CD4-positive, CD25-positive, alpha-beta regulatory T cell (primary cell): ENCODE results near the gene NFE2L3. TPM values are rescaled to one million over a fixed set of nuclear protein-coding genes. Genes with fewer than 3 reads are reported as not detected.
A peak's percentile ranks its signal among the peaks of the same experiment; 100 is the strongest.
"Not testable (repeated sequence)": the region's sequence is repeated elsewhere in the genome, so short reads cannot be mapped to it uniquely, and the experiment has no call there.

Source experiments
- ATAC-seq, 2 donors: fragments of 150-1000 bp; cut with Tn5 transposase; one replicate each; pipeline ENCODE4 v1.10.0; 2021; ENCODE audit warnings: low read depth in 2 of 2, moderate number of reproducible peaks in 2 of 2, moderate library complexity in 1 of 2
- DNase-seq, 3 donors: peaks; one replicate each; pipeline versions ENCODE4 v3.0.0 to v3.0.0-alpha.2; 2012 to 2022; ENCODE audit warnings: mixed read lengths in 1 of 3
- H3K27ac ChIP-seq: one replicate; pipeline ENCODE4 v1.7.0; 2013; ENCODE audit warnings: mild to moderate bottlenecking, low read length; ENCODE audit not compliant: insufficient read depth, poor library complexity, severe bottlenecking
- H3K27me3 ChIP-seq: one replicate; pipeline ENCODE4 v1.7.0; 2013; ENCODE audit warnings: low read length; ENCODE audit not compliant: control insufficient read depth, insufficient read depth
- H3K36me3 ChIP-seq: one replicate; pipeline ENCODE4 v1.7.0; 2013; ENCODE audit warnings: mild to moderate bottlenecking, low read length, moderate library complexity; ENCODE audit not compliant: control insufficient read depth, insufficient read depth
- H3K4me1 ChIP-seq: 2 replicates; pipeline ENCODE4 v1.7.0; 2013; ENCODE audit warnings: mild to moderate bottlenecking, low read length; ENCODE audit not compliant: insufficient read depth, control insufficient read depth, poor library complexity, severe bottlenecking
- H3K4me3 ChIP-seq: one replicate; pipeline ENCODE4 v1.7.0; 2013; ENCODE audit warnings: low read depth, mild to moderate bottlenecking, low read length, moderate library complexity
- H3K9me3 ChIP-seq, 2 experiments: 1 replicate in 1 of 2; 2 replicates in 1 of 2; pipeline ENCODE4 v1.7.0; 2013; ENCODE audit warnings: low read length in 2 of 2, mild to moderate bottlenecking in 1 of 2, moderate library complexity in 1 of 2; ENCODE audit not compliant: control insufficient read depth in 2 of 2
- H3K27ac Mint-ChIP-seq, 3 donors: one replicate each; pipeline ENCODE4 v1.8.0; 2020 to 2022; ENCODE audit warnings: mild to moderate bottlenecking in 3 of 3, mixed read lengths in 3 of 3, moderate library complexity in 2 of 3
- H3K27me3 Mint-ChIP-seq: one replicate; pipeline ENCODE4 v1.8.0; 2022; ENCODE audit warnings: mild to moderate bottlenecking, mixed read lengths
- H3K36me3 Mint-ChIP-seq: one replicate; pipeline ENCODE4 v1.8.0; 2020; ENCODE audit warnings: mixed read lengths
- H3K4me1 Mint-ChIP-seq, 4 donors: one replicate each; pipeline ENCODE4 v1.8.0; 2020 to 2022; ENCODE audit warnings: mixed read lengths in 4 of 4, mild to moderate bottlenecking in 1 of 4
- H3K4me3 Mint-ChIP-seq, 4 donors: one replicate each; pipeline ENCODE4 v1.8.0; 2020 to 2022; ENCODE audit warnings: mild to moderate bottlenecking in 4 of 4, mixed read lengths in 4 of 4, moderate library complexity in 3 of 4
- H3K9me3 Mint-ChIP-seq, 7 donors: one replicate each; pipeline ENCODE4 v1.8.0; 2020 to 2022; ENCODE audit warnings: mixed read lengths in 7 of 7, mild to moderate bottlenecking in 3 of 7, moderate library complexity in 2 of 7
- polyA plus RNA-seq, 4 donors: library from polyadenylated mRNA; unstranded; fragments of 300-500 nt; fragmentation: Illumina TruSeq; gene quantifications; one replicate each; pipeline ENCODE4 v1.2.3, GENCODE V29; 2021
- total RNA-seq: library from RNA; stranded (reverse); gene quantifications from one replicate; pipeline ENCODE4 v1.2.3, GENCODE V29; 2022

NFE2L3 gene
- total and polyA plus RNA-seq, 5 donors from 2014 or later: 8.8 to 13.9 (median 12.8) TPM

DNA sequence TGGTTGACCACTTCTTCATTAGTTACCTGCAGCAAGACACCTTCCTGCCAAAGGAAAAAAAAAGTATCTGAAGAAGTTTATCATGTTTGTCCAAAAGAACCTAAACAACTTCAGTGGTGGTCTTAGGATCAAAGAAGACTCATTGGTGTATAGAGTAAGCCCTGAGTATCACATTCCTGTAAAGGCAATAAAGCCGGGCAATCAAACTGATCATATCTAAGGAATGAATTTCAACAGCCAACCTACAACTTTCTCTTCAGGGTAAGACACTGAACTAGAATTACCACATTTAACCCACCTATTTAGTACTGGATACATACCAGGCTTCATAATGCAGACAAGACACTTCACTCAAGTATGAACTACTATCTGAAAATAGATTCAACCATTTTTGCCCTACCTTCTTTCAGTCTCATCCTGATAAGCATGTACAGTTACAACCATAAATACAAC is 38.4 kb downstream of the NFE2L3 start:
- peaks cover 71% of the 10 kb centered on the region for H3K4me1 ChIP-seq

GRCh38 chr7:26191233-26191973 is 39.4 kb downstream of the NFE2L3 start:
- Histone ChIP-seq H3K27ac (no peak overlapping the region), H3K4me3 (peak overlapping the region; percentile 63), H3K4me1 (peaks cover 79% of the 10 kb centered on the region), H3K27me3 (no peaks in the 10 kb centered on the region), H3K9me3 (no peaks in the 10 kb centered on the region), H3K36me3 (peaks cover 85% of the 10 kb centered on the region)
- ATAC-seq: no peak
- peaks cover 58 to 92% (median 84%) of the 10 kb centered on the region in 4 donors for H3K4me1 Mint-ChIP-seq
- DNase-seq: no peak
- peaks cover 5% of the 10 kb centered on the region for H3K27me3 Mint-ChIP-seq
- no peaks in the 10 kb centered on the region for H3K9me3 Mint-ChIP-seq
- H3K4me3 Mint-ChIP-seq: peak overlapping the region; percentile 21 to 84 (median 66)
- peaks cover 67% of the 10 kb centered on the region for H3K36me3 Mint-ChIP-seq
- peak overlapping the region in 1 of 3 donors; percentile 87 for H3K27ac Mint-ChIP-seq

More for the DNA sequence above, 38.4 kb downstream of the NFE2L3 start:
- peak overlapping the region; percentile 8 to 58 (median 50) for H3K4me3 Mint-ChIP-seq
- Histone ChIP-seq H3K27me3 (no peaks in the 10 kb centered on the region), H3K9me3 (no peaks in the 10 kb centered on the region), H3K4me3 (peak overlapping the region; percentile 28), H3K36me3 (peaks cover 79% of the 10 kb centered on the region), H3K27ac (peak overlapping the region; percentile 55)
- H3K27me3 Mint-ChIP-seq: peaks cover 5% of the 10 kb centered on the region
- no peak for ATAC-seq
- no peaks in the 10 kb centered on the region for H3K9me3 Mint-ChIP-seq
- no peak for DNase-seq
- H3K36me3 Mint-ChIP-seq: peaks cover 61% of the 10 kb centered on the region
- H3K4me1 Mint-ChIP-seq: peaks cover 50 to 89% (median 81%) of the 10 kb centered on the region in 4 donors
- peak overlapping the region in 1 of 3 donors; percentile 20 for H3K27ac Mint-ChIP-seq

DNA sequence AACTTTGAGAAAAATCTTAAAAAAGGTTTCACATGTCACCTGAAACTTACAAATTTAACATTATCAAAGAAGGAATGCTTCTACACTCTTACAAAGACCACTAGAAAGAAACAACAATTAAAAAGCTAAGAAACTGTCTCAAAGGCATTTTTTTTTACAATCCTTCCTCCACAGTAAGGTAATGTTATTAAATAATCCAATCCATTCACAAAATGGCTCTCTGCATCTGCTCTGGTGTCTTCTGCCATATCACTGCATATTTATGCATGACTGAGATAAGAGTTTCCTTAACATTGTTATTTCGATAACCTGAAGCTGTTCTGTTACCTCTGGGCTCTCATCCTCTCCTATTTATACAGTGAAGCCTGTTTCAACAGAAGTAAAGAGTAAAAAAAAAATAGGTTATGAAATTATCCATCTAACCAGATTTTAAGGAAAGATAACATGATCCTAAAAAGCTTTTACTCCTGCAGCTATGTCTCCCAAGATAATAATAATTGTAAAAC is 40.0 kb downstream of the NFE2L3 start:
- peaks cover 5% of the 10 kb centered on the region for H3K27me3 Mint-ChIP-seq
- H3K9me3 ChIP-seq: no peaks in the 10 kb centered on the region
- peak overlapping the region in 2 of 3 donors; percentile 63 to 87 for H3K27ac Mint-ChIP-seq
- ATAC-seq: no peak
- peak overlapping the region; percentile 48 for H3K27ac ChIP-seq
- H3K36me3 ChIP-seq: peaks cover 90% of the 10 kb centered on the region
- no peaks in the 10 kb centered on the region for H3K9me3 Mint-ChIP-seq
- peak overlapping the region; percentile 63 for H3K4me3 ChIP-seq
- peaks cover 73% of the 10 kb centered on the region for H3K36me3 Mint-ChIP-seq
- no peak for DNase-seq
- no peaks in the 10 kb centered on the region for H3K27me3 ChIP-seq
- peaks cover 79% of the 10 kb centered on the region for H3K4me1 ChIP-seq
- peak overlapping the region; percentile 69 to 84 (median 79) for H3K4me3 Mint-ChIP-seq
- H3K4me1 Mint-ChIP-seq: peaks cover 59 to 94% (median 83%) of the 10 kb centered on the region in 4 donors

GRCh38 chr7:26192485-26193087 is 40.6 kb downstream of the NFE2L3 start:
- ATAC-seq (no peak), DNase-seq (no peak)
- peaks cover 58 to 93% (median 82%) of the 10 kb centered on the region in 4 donors for H3K4me1 Mint-ChIP-seq
- peaks cover 5% of the 10 kb centered on the region for H3K27me3 Mint-ChIP-seq
- H3K4me3 Mint-ChIP-seq: peak overlapping the region; percentile 75 to 84 (median 79)
- Histone ChIP-seq H3K27me3 (no peaks in the 10 kb centered on the region), H3K27ac (peak overlapping the region; percentile 48), H3K4me3 (peak overlapping the region; percentile 63), H3K4me1 (peaks cover 79% of the 10 kb centered on the region), H3K9me3 (no peaks in the 10 kb centered on the region), H3K36me3 (peaks cover 95% of the 10 kb centered on the region)
- H3K27ac Mint-ChIP-seq: peak overlapping the region in 2 of 3 donors; percentile 63 to 87
- H3K9me3 Mint-ChIP-seq: no peaks in the 10 kb centered on the region
- H3K36me3 Mint-ChIP-seq: peaks cover 74% of the 10 kb centered on the region

- Histone ChIP-seq H3K27me3 (no peaks in the 10 kb centered on the region), H3K36me3 (peaks cover 93% of the 10 kb centered on the region), H3K4me3 (peak overlapping the region; percentile 63), H3K27ac (peak overlapping the region; percentile 56), H3K4me1 (peaks cover 80% of the 10 kb centered on the region), H3K9me3 (no peaks in the 10 kb centered on the region)
- peak overlapping the region; percentile 67 to 87 (median 76) for H3K27ac Mint-ChIP-seq
- peak overlapping the region; percentile 76 to 89 (median 83) for H3K4me3 Mint-ChIP-seq
- H3K27me3 Mint-ChIP-seq: peaks cover 8% of the 10 kb centered on the region
- no peaks in the 10 kb centered on the region for H3K9me3 Mint-ChIP-seq
- H3K4me1 Mint-ChIP-seq: peaks cover 62 to 89% (median 78%) of the 10 kb centered on the region in 4 donors
- peaks cover 81% of the 10 kb centered on the region for H3K36me3 Mint-ChIP-seq
- DNase-seq: no peak
- peak in 1 of 2 donors; percentile 34 for ATAC-seq
These were observed 41.6 kb downstream of the NFE2L3 start for GRCh38 chr7:26193432-26194207.

GRCh38 chr7:26194764-26195163 is 42.8 kb downstream of the NFE2L3 start:
- not testable (repeated sequence) for DNase-seq, H3K9me3 ChIP-seq, H3K27me3 ChIP-seq, ATAC-seq, H3K9me3 Mint-ChIP-seq
- Mint-ChIP-seq H3K4me1 (peaks cover 61 to 85% (median 69%) of the 10 kb centered on the region in 4 donors), H3K27me3 (peaks cover 12% of the 10 kb centered on the region), H3K27ac (peak overlapping the region in 2 of 3 donors; percentile 66 to 71), H3K4me3 (peak overlapping the region; percentile 76 to 89 (median 83)), H3K36me3 (peaks cover 84% of the 10 kb centered on the region)
- H3K27ac ChIP-seq: peak overlapping the region; percentile 56
- H3K36me3 ChIP-seq: peaks cover 85% of the 10 kb centered on the region
- H3K4me3 ChIP-seq: peak overlapping the region; percentile 100
- peaks cover 76% of the 10 kb centered on the region for H3K4me1 ChIP-seq

DNA sequence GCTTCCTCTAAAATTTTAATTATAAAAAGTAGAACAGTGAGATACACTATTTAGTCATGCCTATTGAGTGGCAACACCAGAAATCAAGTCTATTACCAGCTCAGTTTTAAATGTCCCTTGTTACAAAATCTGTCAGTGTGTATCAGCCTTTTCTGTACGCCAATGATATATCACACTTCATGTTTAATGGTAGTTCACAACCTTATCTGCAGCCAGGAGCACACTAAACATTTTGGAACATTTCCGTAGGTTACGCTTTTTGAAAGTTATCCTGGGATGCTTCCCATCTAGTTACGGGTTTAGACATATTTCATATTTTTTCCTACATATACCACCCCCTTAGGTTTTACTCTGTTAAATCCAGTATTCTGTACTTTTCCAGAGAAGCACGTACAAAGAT is 43.2 kb downstream of the NFE2L3 start:
- peak overlapping the region; percentile 100 for H3K4me3 ChIP-seq
- peak overlapping the region; percentile 80 to 89 (median 85) for H3K4me3 Mint-ChIP-seq
- H3K27ac Mint-ChIP-seq: peak overlapping the region in 2 of 3 donors; percentile 66 to 71
- peaks cover 0 to 2% (median 0%) of the 10 kb centered on the region in 7 donors for H3K9me3 Mint-ChIP-seq
- peaks cover 15% of the 10 kb centered on the region for H3K27me3 Mint-ChIP-seq
- H3K4me1 ChIP-seq: peaks cover 76% of the 10 kb centered on the region
- no peaks in the 10 kb centered on the region for H3K9me3 ChIP-seq
- peaks cover 59 to 84% (median 67%) of the 10 kb centered on the region in 4 donors for H3K4me1 Mint-ChIP-seq
- H3K36me3 Mint-ChIP-seq: peaks cover 85% of the 10 kb centered on the region
- H3K36me3 ChIP-seq: peaks cover 80% of the 10 kb centered on the region
- ATAC-seq: no peak
- no peaks in the 10 kb centered on the region for H3K27me3 ChIP-seq
- peak overlapping the region; percentile 56 for H3K27ac ChIP-seq
- no peak for DNase-seq
